Activated CD8-positive, alpha-beta memory T cell treated with anti-CD3 and anti-CD28 coated beads, Interleukin-2, amount 50 U/mL, for 4 hours (primary cell): Measurements from ENCODE around the gene ZMIZ2.

Experiments
- DNase-seq: peaks from one replicate; pipeline ENCODE4 v3.0.0-alpha.2; 2020

Gene ZMIZ2

GRCh38 chr7:44811093-44811492 lies 62.4 kb downstream of the ZMIZ2 start:
- DNase-seq, result no peak

GRCh38 chr7:44811571-44811970 lies 62.9 kb downstream of the ZMIZ2 start:
- no peak for DNase-seq

- DNase-seq, result no peak
These were observed 66.3 kb downstream of the ZMIZ2 start for GRCh38 chr7:44814919-44815318.

GRCh38 chr7:44819292-44819691 lies 70.6 kb downstream of the ZMIZ2 start:
- DNase-seq, result no peak
